GM21786 (cell line): ENCODE results near the gene OR4C6.
A peak's percentile ranks its signal among the peaks of the same experiment; 100 is the strongest.

Source experiments
- ATAC-seq: cut with Tn5 transposase; IDR thresholded peaks from one replicate; pipeline ENCODE4 v1.9.1; 2021; ENCODE audit not compliant: unreplicated experiment

The OR4C6 gene

GRCh38 chr11:55661901-55662300, at the start of gene OR4C6:
Gene OR4C6, plus strand, starts transcription at chr11:55662201. Its CDS starts 2,966 bp downstream, at chr11:55665167.
- no peak for ATAC-seq

- no peak for ATAC-seq
Observed at GRCh38 chr11:55624531-55624930, 37.5 kb upstream of the OR4C6 start.

- no peak for ATAC-seq
Observed at GRCh38 chr11:55634813-55635212, 27.2 kb upstream of the OR4C6 start, which contains the start of gene OR4P4. Gene OR4P4, plus strand, starts transcription at chr11:55635113.

- no peak for ATAC-seq
Observed at GRCh38 chr11:55648027-55648426, 14.0 kb upstream of the OR4C6 start, which contains the start of gene OR4S2. Gene OR4S2, plus strand, starts transcription at chr11:55648327. Its CDS starts 2,577 bp downstream, at chr11:55650904.

GRCh38 chr11:55652560-55652959, 9.4 kb upstream of the OR4C6 start:
- peak; percentile 32 for ATAC-seq

GRCh38 chr11:55655096-55655495, 6.9 kb upstream of the OR4C6 start:
- ATAC-seq: no peak

GRCh38 chr11:55658031-55658573, 3.9 kb upstream of the OR4C6 start:
- peak; percentile 91 for ATAC-seq

- peak; percentile 35 for ATAC-seq
Observed at GRCh38 chr11:55658608-55659007, 3.4 kb upstream of the OR4C6 start.

- ATAC-seq: no peak
Observed at GRCh38 chr11:55669376-55669775, 7.4 kb downstream of the OR4C6 start.

GRCh38 chr11:55673860-55674259, 11.9 kb downstream of the OR4C6 start:
- no peak for ATAC-seq

GRCh38 chr11:55697817-55698216, 35.8 kb downstream of the OR4C6 start:
- ATAC-seq: peak; percentile 97

GRCh38 chr11:55701429-55701828, 39.4 kb downstream of the OR4C6 start:
- no peak for ATAC-seq

GRCh38 chr11:55707029-55707428, 45.0 kb downstream of the OR4C6 start:
- ATAC-seq: peak; percentile 58

- ATAC-seq: peak; percentile 58
Observed at GRCh38 chr11:55714982-55715888, 53.2 kb downstream of the OR4C6 start.
